ENCODE data around the gene DCN. TPM values are rescaled to one million over a fixed set of nuclear protein-coding genes. Genes with fewer than 3 reads are reported as not detected.

The DCN gene
- total RNA-seq, 4 donors from 2014 or later, result 552 to 2,825 (median 1,634) TPM

GRCh38 chr12:91178139-91178561, 4.5 kb downstream of the DCN start:
- ATAC-seq, result no peak

GRCh38 chr12:91177381-91177780, 5.2 kb downstream of the DCN start:
- Histone ChIP-seq H3K27ac (peak overlapping the region; percentile 24 to 75 (median 46)), H3K36me3 (no peaks in the 10 kb centered on the region), H3K4me1 (peaks cover 0 to 12% (median 0%) of the 10 kb centered on the region in 3 donors), H3K9me3 (no peaks in the 10 kb centered on the region), H3K4me3 (peak overlapping the region; percentile 24 to 48), H3K27me3 (no peaks in the 10 kb centered on the region)
- 50 to 81% methylated on average over 1 of the region's 1 CpG for WGBS, 2 donors (ENCODE audit: low coverage in 1 of 2)
- TF ChIP-seq EP300 (IDR thresholded peaks at IDR 0.05) (no peak), POLR2A (IDR thresholded peaks at IDR 0.05) (no peak), POLR2AphosphoS5 (IDR thresholded peaks at IDR 0.05) (no peak), CTCF (IDR thresholded peaks at IDR 0.05) (no peak)
- ATAC-seq, result no peak

More at GRCh38 chr12:91178139-91178561, 4.5 kb downstream of the DCN start:
- Histone ChIP-seq H3K36me3 (no peaks in the 10 kb centered on the region), H3K27me3 (no peaks in the 10 kb centered on the region), H3K9me3 (no peaks in the 10 kb centered on the region), H3K4me1 (peaks cover 0 to 20% (median 0%) of the 10 kb centered on the region in 3 donors), H3K27ac (peak overlapping the region; percentile 30 to 75 (median 62)), H3K4me3 (peak overlapping the region; percentile 24 to 48)
- no peak for TF ChIP-seq POLR2AphosphoS5 (IDR thresholded peaks at IDR 0.05)
- peak; percentile 45 to 71 (median 57) for TF ChIP-seq CTCF (IDR thresholded peaks at IDR 0.05)
- no peak for TF ChIP-seq EP300 (IDR thresholded peaks at IDR 0.05)
- 20 to 69% methylated on average over 6 to 7 of the region's 7 CpGs for WGBS, 2 donors (ENCODE audit: low coverage in 1 of 2)

GRCh38 chr12:91176915-91177314, 5.7 kb downstream of the DCN start:
- Histone ChIP-seq H3K4me3 (peak overlapping the region; percentile 24 to 48), H3K9me3 (no peaks in the 10 kb centered on the region), H3K27me3 (no peaks in the 10 kb centered on the region), H3K36me3 (no peaks in the 10 kb centered on the region), H3K4me1 (peaks cover 0 to 12% (median 0%) of the 10 kb centered on the region in 3 donors), H3K27ac (peak overlapping the region in 3 of 4 donors; percentile 18 to 75 (median 59))
- WGBS, 2 donors (ENCODE audit: low coverage in 1 of 2), result 65 to 94% methylated on average over 3 of the region's 3 CpGs
- TF ChIP-seq CTCF (IDR thresholded peaks at IDR 0.05) (no peak), POLR2A (IDR thresholded peaks at IDR 0.05) (no peak), EP300 (IDR thresholded peaks at IDR 0.05) (no peak), POLR2AphosphoS5 (IDR thresholded peaks at IDR 0.05) (no peak)
- no peak for ATAC-seq

- H3K36me3 ChIP-seq, result no peaks in the 10 kb centered on the region
- H3K9me3 ChIP-seq, result no peaks in the 10 kb centered on the region
- H3K27ac ChIP-seq, result peak overlapping the region in 2 of 4 donors; percentile 59 to 75
- H3K4me3 ChIP-seq, result peak overlapping the region; percentile 28 to 48
- no peaks in the 10 kb centered on the region for H3K27me3 ChIP-seq
- 60 to 75% methylated on average over 2 of the region's 2 CpGs for WGBS, 2 donors (ENCODE audit: low coverage in 1 of 2)
- no peak for ATAC-seq
- TF ChIP-seq POLR2AphosphoS5 (IDR thresholded peaks at IDR 0.05), result no peak
- TF ChIP-seq POLR2A (IDR thresholded peaks at IDR 0.05), result no peak
- TF ChIP-seq CTCF (IDR thresholded peaks at IDR 0.05), result no peak
- TF ChIP-seq EP300 (IDR thresholded peaks at IDR 0.05), result no peak
- peaks cover 0 to 8% (median 0%) of the 10 kb centered on the region in 3 donors for H3K4me1 ChIP-seq
Measured at GRCh38 chr12:91176358-91176757, 6.3 kb downstream of the DCN start.

GRCh38 chr12:91173124-91173523, 9.5 kb downstream of the DCN start:
- H3K27ac ChIP-seq, result no peak overlapping the region
- H3K4me1 ChIP-seq, result no peaks in the 10 kb centered on the region
- no peaks in the 10 kb centered on the region for H3K9me3 ChIP-seq
- H3K27me3 ChIP-seq, result no peaks in the 10 kb centered on the region
- no peak for ATAC-seq
- H3K36me3 ChIP-seq, result no peaks in the 10 kb centered on the region
- no peak for TF ChIP-seq POLR2AphosphoS5 (IDR thresholded peaks at IDR 0.05)
- TF ChIP-seq EP300 (IDR thresholded peaks at IDR 0.05), result no peak
- TF ChIP-seq POLR2A (IDR thresholded peaks at IDR 0.05), result no peak
- no peak for TF ChIP-seq CTCF (IDR thresholded peaks at IDR 0.05)
- H3K4me3 ChIP-seq, result peak overlapping the region in 1 of 2 donors; percentile 48
- 33 to 60% methylated on average over 1 of the region's 1 CpG for WGBS, 2 donors (ENCODE audit: low coverage in 1 of 2)
